ENCODE results near the gene OBSL1. TPM values are rescaled to one million over a fixed set of nuclear protein-coding genes. Genes with fewer than 3 reads are reported as not detected.

The OBSL1 gene
- total and polyA plus RNA-seq, 10 of the 15 experiments (the other 5 are each of a cell fraction or from before 2014, with no cell fraction given) = 0.14 to 0.77 TPM; not detected in 8

- TF ChIP-seq POLR2A (IDR thresholded peaks at IDR 0.05; ENCODE audit: low read depth, low read length) (no peak), YY1 (IDR thresholded peaks at IDR 0.05; ENCODE audit: low read depth, low read length) (no peak)
These were observed 23.9 kb upstream of the OBSL1 start (continued) for GRCh38 chr2:219595256-219595655.

- Histone ChIP-seq H3K4me3 (no peak overlapping the region), H3K27ac (ENCODE audit: control insufficient read depth, insufficient read depth) (no peak overlapping the region), H3K9ac (ENCODE audit: control insufficient read depth, insufficient read depth, low read length) (no peak overlapping the region), H3K36me3 (ENCODE audit: control insufficient read depth in 2 of 2, insufficient read depth in 2 of 2, low read length in 1 of 2) (no peaks in the 10 kb centered on the region), H2AFZ (ENCODE audit: control insufficient read depth, low read depth, low read length) (no peak overlapping the region), H4K20me1 (ENCODE audit: control insufficient read depth, insufficient read depth) (no peaks in the 10 kb centered on the region), H3K79me2 (ENCODE audit: control insufficient read depth, insufficient read depth, low read length) (no peaks in the 10 kb centered on the region), H3K9me3 (replicated peaks; ENCODE audit: control insufficient read depth, insufficient read depth, low read length) (no peaks in the 10 kb centered on the region), H3K27me3 (replicated peaks in 1 of 2; ENCODE audit: control insufficient read depth in 2 of 2, insufficient read depth in 2 of 2, low read length in 1 of 2) (no peaks in the 10 kb centered on the region; a peak in 1 of 4 replicates), H3K4me1 (ENCODE audit: control insufficient read depth, insufficient read depth, low read length) (no peaks in the 10 kb centered on the region), H3K4me2 (ENCODE audit: control insufficient read depth, insufficient read depth) (no peak overlapping the region)
- DNase-seq (ENCODE audit: low read depth, low spot score) (no peak), FAIRE-seq (no peak), ATAC-seq (no peak)
- ChIA-PET SMC1A (ENCODE audit: uncharacterized antibody, unreplicated experiment) (no interaction called here), CTCF (no interaction called here), RAD21 (ENCODE audit: unreplicated experiment) (no interaction called here), POLR2A (no interaction called here)
- in situ Hi-C loops (cut with MboI) (no loop called here), intact Hi-C loops (cut with micrococcal nuclease; ENCODE audit: unreplicated experiment) (no loop called here)
- TF ChIP-seq BCL3 (IDR thresholded peaks at IDR 0.05; ENCODE audit: borderline replicate concordance, insufficient read depth, low read depth, low read length, poor library complexity, severe bottlenecking) (no peak), TBL1XR1 (IDR thresholded peaks at IDR 0.05; ENCODE audit: low read depth, low read length) (no peak), PRDM15 (CRISPR knock-in tag; IDR thresholded peaks at IDR 0.05) (no peak), SP1 (IDR thresholded peaks at IDR 0.05; ENCODE audit: low read depth, low read length) (no peak), PAX5 (IDR thresholded peaks at IDR 0.05; ENCODE audit: borderline replicate concordance, low read depth, low read length) (no peak)
- BruUV-seq (replicated peaks) = no TSS peak
- 40% methylated on average over 2 of the region's 2 CpGs for WGBS (ENCODE audit: insufficient coverage, insufficient replicate concordance, low lambda C conversion rate, missing lambda C conversion rate)
These were observed 21.8 kb upstream of the OBSL1 start for GRCh38 chr2:219593154-219593553.
